Colonic mucosa (tissue), 4 donors: ENCODE data around the gene ARHGAP32. TPM values are rescaled to one million over a fixed set of nuclear protein-coding genes. Genes with fewer than 3 reads are reported as not detected.

Experiments used
- DNase-seq: peaks from one replicate; pipeline ENCODE4 v3.0.0-alpha.2; 2020
- H3K27ac ChIP-seq: fragments of 200-600 bp; one replicate; pipeline ENCODE4 v1.8.0; 2021
- H3K27me3 ChIP-seq: fragments of 200-600 bp; one replicate; pipeline ENCODE4 v1.8.0; 2021
- H3K36me3 ChIP-seq: fragments of 200-600 bp; one replicate; pipeline ENCODE4 v1.8.0; 2021
- H3K4me1 ChIP-seq: fragments of 200-600 bp; one replicate; pipeline ENCODE4 v1.8.0; 2021; ENCODE audit warnings: mild to moderate bottlenecking
- H3K4me3 ChIP-seq: fragments of 200-600 bp; one replicate; pipeline ENCODE4 v1.8.0; 2021
- H3K9ac ChIP-seq, 2 donors: one replicate each; pipeline ENCODE4 v1.7.0; 2013; ENCODE audit warnings: control low read depth in 2 of 2, low read depth in 2 of 2, low read length in 2 of 2
- H3K9me3 ChIP-seq: fragments of 200-600 bp; one replicate; pipeline ENCODE4 v1.8.0; 2021
- intact Hi-C: fragments of 100-400 bp; cut with DNase I; formaldehyde crosslinking; loops from one replicate; pipeline ENCODE4 v1.14.1; 2022
- total RNA-seq, 2 donors: library from RNA; stranded (reverse); fragmentation: NEBNext Ultra II Directional in 1 of 2; extraction: Animal tissue kit (Norgen Biotek cat#: 25700) in 1 of 2; gene quantifications; one replicate each; pipeline ENCODE4 v1.2.1, GENCODE V29; 2021
- TF ChIP-seq, protein P1 (sequence below): fragments of 200-600 bp; IDR thresholded peaks from one replicate; pipeline ENCODE4 v1.8.0; 2022; ENCODE audit warnings: antibody characterized with exemption, mild to moderate bottlenecking
- donor health status: healthy.
- donor health status: DM: no; HTN: no; CAD: no.
- donor health status: DM: no; HTN: no; CAD: no.

Gene ARHGAP32
- total RNA-seq, 2 donors from 2014 or later: 52.6 to 65.7 TPM

DNA sequence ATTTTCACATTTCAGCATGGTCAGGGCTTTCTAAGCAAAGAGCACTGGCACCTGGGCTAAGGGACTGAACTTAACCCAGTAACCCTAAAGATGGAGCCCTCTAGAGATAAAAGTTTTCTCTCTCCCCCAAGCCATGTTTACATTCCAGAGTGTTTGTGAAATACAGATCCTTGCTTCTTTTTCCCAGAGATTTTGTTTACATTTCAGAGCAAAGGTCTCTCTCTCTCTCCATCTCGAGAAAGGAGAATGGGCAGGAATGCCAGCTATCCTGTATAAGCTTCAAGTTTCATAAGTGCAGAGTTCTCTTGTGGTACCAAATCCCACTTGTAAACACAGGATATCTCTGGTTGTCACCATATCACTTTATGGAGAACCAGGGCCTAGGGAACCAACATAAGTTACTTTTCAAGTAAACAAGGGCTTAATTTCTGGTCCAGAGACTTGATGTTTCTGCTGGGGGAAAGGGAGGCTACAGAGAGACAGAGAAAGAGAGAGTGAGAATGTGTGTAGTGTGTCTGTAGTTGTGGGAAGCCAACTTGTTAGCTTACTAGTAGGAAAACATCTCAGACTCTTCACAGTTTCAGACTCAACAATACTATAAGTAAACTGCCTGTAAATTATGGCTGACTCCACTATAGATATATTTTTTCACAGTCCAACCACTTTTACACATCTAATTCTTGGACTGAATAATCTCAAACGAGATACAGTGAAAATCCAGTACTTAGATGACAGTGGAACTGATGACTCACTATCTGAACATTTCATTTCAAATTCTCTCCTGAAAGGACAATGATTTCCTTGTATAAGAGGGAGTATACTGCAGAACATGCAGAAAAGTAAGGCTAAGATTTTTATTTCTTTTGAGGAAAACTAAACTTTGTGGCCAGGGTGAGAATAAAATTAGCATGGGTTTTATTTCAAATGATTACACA is 76.2 kb downstream of the ARHGAP32 start:
- H3K4me3 ChIP-seq: no peak overlapping the region
- H3K27ac ChIP-seq: no peak overlapping the region
- no peak for DNase-seq
- H3K27me3 ChIP-seq: no peaks in the 10 kb centered on the region
- H3K36me3 ChIP-seq: no peaks in the 10 kb centered on the region
- no peak overlapping the region for H3K9ac ChIP-seq
- H3K4me1 ChIP-seq: no peaks in the 10 kb centered on the region
- intact Hi-C loops: loop anchor here (5.0 to 10.0 kb wide), 2 partner anchors 216 to 231 kb away; no protein-coding TSS in a partner anchor
- H3K9me3 ChIP-seq: no peaks in the 10 kb centered on the region
- TF ChIP-seq, protein P1, sequence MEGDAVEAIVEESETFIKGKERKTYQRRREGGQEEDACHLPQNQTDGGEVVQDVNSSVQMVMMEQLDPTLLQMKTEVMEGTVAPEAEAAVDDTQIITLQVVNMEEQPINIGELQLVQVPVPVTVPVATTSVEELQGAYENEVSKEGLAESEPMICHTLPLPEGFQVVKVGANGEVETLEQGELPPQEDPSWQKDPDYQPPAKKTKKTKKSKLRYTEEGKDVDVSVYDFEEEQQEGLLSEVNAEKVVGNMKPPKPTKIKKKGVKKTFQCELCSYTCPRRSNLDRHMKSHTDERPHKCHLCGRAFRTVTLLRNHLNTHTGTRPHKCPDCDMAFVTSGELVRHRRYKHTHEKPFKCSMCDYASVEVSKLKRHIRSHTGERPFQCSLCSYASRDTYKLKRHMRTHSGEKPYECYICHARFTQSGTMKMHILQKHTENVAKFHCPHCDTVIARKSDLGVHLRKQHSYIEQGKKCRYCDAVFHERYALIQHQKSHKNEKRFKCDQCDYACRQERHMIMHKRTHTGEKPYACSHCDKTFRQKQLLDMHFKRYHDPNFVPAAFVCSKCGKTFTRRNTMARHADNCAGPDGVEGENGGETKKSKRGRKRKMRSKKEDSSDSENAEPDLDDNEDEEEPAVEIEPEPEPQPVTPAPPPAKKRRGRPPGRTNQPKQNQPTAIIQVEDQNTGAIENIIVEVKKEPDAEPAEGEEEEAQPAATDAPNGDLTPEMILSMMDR: no peak

GRCh38 chr11:129109701-129110100 is 82.4 kb downstream of the ARHGAP32 start:
- TF ChIP-seq, protein P1: no peak
- intact Hi-C loops: loop anchor here (10.0 kb wide), 1 partner anchor 225 kb away; no protein-coding TSS in a partner anchor
- Histone ChIP-seq H3K9me3 (no peaks in the 10 kb centered on the region), H3K27ac (no peak overlapping the region), H3K9ac (no peak overlapping the region), H3K27me3 (no peaks in the 10 kb centered on the region), H3K4me1 (no peaks in the 10 kb centered on the region), H3K4me3 (no peak overlapping the region), H3K36me3 (no peaks in the 10 kb centered on the region)
- DNase-seq: no peak

DNA sequence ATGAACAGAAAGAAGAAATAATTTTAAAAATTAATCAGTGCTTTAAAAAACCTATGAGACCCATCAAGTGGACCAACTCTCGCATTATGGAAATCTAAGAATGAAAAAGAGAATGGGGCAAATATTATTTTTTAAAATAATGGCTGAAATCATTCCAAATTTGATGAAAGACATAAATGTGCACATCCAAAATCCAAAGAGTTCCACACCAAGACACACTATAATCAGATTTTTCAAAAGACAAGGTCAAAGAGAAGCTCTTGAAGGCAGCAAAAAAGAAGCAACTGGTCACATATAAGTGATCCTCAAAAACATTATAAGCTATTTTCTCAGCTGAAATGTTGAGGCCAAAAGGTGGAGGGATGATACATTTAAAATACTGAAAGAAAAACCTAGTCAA is 85.3 kb downstream of the ARHGAP32 start:
- H3K27me3 ChIP-seq: no peaks in the 10 kb centered on the region
- no peaks in the 10 kb centered on the region for H3K9me3 ChIP-seq
- H3K9ac ChIP-seq: no peak overlapping the region
- H3K4me3 ChIP-seq: no peak overlapping the region
- H3K27ac ChIP-seq: no peak overlapping the region
- no peaks in the 10 kb centered on the region for H3K4me1 ChIP-seq
- H3K36me3 ChIP-seq: no peaks in the 10 kb centered on the region
- TF ChIP-seq, protein P1: no peak
- intact Hi-C loops: no loop called here
- DNase-seq: no peak

- no peaks in the 10 kb centered on the region for H3K27me3 ChIP-seq
- H3K27ac ChIP-seq: no peak overlapping the region
- H3K9ac ChIP-seq: no peak overlapping the region
- DNase-seq: no peak
- intact Hi-C loops: no loop called here
- H3K36me3 ChIP-seq: no peaks in the 10 kb centered on the region
- no peaks in the 10 kb centered on the region for H3K4me1 ChIP-seq
- TF ChIP-seq, protein P1: no peak
- no peak overlapping the region for H3K4me3 ChIP-seq
- no peaks in the 10 kb centered on the region for H3K9me3 ChIP-seq
Observed at GRCh38 chr11:129102756-129103155, 89.4 kb downstream of the ARHGAP32 start.

DNA sequence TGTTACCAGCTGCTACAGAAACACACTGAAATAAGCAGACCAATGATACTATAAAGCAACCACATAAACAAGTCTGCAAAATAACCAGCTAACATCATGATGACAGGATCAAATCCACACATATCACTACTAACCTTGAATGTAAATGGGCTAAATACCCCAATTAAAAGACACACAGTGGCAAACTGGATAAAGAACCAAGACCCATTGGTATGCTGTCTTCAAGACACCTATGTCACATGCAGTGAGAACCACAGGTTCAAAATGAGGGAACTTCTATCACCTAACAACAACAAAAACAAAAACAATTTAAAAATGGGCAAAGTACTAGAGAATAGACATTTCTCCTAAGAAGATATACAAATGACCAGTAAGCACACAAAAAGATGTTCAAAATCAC is 89.9 kb downstream of the ARHGAP32 start:
- TF ChIP-seq, protein P1: no peak
- DNase-seq: no peak
- no peaks in the 10 kb centered on the region for H3K36me3 ChIP-seq
- no peaks in the 10 kb centered on the region for H3K4me1 ChIP-seq
- no peak overlapping the region for H3K9ac ChIP-seq
- intact Hi-C loops: no loop called here
- no peak overlapping the region for H3K4me3 ChIP-seq
- H3K27ac ChIP-seq: no peak overlapping the region
- no peaks in the 10 kb centered on the region for H3K9me3 ChIP-seq
- H3K27me3 ChIP-seq: no peaks in the 10 kb centered on the region
